NCI-H146 treated with DMSO at 0.1 percent for 48 hours (cell line): ENCODE measurements around the gene VSTM1.
"Not testable (repeated sequence)": the region's sequence is repeated elsewhere in the genome, so short reads cannot be mapped to it uniquely, and the experiment has no call there.

Experiments
- DNase-seq: peaks from one replicate; lab custom pipeline; 2025; ENCODE audit not compliant: unreplicated experiment; lab: John Stamatoyannopoulos, UW

VSTM1 gene

DNA sequence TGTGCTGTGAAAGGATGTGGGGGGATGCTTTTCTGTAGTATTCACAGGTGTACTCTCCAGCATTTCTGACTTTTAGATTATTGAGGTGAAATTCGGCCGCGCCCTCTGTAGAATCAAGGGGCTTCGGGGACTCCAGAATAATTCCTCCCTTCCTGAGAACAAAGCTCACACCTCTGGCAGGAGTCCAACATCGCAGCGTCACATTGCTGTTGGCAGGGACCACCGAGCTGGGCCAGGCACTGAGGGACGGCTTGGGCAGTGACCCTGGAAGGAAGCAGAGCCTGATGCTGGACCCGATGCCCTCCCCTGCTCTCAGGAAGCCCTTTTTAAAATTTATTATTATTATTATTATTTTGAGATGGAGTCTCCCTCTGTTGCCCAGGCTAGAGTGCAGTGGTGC lies 11.2 kb upstream of the VSTM1 start:
- no peak for DNase-seq

DNA sequence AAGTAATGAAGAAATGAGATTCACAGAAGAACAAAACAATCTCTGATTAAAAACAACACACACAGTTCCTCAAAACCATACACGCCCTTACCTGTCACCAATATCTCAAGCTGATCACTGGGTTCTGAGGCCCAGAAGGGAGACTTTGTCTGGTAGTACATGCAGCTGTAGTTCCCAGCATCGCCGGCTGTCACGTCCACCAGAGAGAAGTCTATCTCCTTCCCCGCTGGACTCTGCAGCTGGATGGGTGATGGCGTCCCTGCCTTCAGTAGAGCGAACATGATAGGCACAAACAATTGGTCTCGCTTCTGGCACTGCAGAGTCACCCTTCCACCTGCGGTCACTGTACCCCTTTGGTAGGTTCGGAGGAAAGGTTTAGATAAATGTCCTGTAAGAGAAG lies 10.1 kb upstream of the VSTM1 start:
- DNase-seq, result no peak

DNA sequence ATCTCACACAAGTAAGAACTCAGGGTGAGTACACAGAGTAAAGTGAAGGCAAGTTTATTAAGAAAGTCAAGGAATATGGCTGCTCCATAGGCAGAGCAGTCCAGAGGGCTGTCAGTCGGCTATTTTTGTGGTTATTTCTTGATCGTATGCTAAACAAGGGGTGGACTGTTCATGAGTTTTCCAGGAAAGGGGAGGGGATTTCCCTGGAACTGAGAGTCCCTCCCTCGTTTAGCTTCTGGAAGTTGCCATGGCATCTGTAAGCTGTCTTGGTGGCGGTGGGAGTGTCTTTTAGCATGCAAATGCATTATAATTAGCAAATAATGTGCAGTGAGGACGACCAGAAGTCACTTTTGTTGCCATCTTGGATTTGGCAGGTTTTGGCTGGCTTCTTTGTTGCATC lies 5.8 kb upstream of the VSTM1 start:
- no peak for DNase-seq

- no peak for DNase-seq
These were observed 1.1 kb downstream of the VSTM1 start for GRCh38 chr19:54062643-54063042.

DNA sequence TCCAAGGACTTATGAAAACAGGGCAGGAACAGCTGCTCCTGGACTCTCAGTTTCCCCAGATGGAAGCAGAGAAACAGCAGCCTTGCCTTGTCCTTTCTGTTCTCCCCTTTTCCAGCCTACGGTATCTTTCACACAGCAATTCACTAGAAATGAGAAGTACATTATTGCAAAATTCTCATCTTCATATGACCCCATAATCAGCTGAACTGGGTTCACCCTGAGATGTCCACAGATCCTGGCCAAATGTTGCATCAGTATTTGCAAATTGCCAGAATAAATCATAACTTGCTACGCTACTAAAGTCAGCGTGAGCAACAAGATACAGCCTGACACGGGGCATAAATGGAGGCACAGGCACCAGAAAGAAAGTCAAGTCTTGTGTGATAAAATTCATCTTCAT lies 16.1 kb downstream of the VSTM1 start:
- DNase-seq, result no peak

GRCh38 chr19:54045771-54046170 lies 17.9 kb downstream of the VSTM1 start:
- DNase-seq, result no peak

- DNase-seq, result no peak
These were observed 20.7 kb downstream of the VSTM1 start for GRCh38 chr19:54042989-54043388.

DNA sequence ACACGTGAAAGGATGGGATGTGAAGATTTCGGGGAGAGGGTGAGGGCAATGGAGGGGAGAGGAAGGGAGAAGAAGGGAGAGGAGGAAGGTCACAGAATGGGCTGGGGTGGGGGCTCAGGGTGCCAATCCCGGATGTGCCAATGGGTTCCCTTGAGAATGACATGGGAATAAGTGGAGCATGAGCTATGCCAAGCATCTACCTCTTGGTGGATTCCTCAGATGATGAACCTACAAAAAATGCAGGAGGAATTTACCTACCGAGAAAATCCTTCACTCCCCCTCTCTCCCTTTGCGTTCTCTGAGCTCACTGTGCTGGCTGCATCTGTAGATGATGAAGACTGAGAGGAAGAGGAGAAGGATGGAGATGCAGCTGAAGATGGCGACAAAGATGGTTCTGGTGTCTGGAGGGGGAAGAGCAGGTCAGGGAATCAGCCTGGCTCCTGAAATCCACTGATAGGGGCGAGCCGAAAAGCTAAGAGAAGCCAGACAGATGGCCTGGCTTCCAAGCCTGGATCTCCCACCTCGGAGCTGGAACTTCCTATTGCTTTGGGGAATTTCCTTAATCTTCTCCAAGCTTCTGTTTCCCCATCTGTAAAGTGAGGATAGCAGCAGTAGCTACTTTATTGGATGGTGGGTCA lies 21.6 kb downstream of the VSTM1 start:
- no peak for DNase-seq

GRCh38 chr19:54040003-54040402 lies 23.7 kb downstream of the VSTM1 start:
- DNase-seq, result no peak

GRCh38 chr19:54036542-54036941 lies 27.2 kb downstream of the VSTM1 start:
- DNase-seq, result not testable (repeated sequence)

GRCh38 chr19:54035215-54036178 lies 28.2 kb downstream of the VSTM1 start:
- no peak for DNase-seq

DNA sequence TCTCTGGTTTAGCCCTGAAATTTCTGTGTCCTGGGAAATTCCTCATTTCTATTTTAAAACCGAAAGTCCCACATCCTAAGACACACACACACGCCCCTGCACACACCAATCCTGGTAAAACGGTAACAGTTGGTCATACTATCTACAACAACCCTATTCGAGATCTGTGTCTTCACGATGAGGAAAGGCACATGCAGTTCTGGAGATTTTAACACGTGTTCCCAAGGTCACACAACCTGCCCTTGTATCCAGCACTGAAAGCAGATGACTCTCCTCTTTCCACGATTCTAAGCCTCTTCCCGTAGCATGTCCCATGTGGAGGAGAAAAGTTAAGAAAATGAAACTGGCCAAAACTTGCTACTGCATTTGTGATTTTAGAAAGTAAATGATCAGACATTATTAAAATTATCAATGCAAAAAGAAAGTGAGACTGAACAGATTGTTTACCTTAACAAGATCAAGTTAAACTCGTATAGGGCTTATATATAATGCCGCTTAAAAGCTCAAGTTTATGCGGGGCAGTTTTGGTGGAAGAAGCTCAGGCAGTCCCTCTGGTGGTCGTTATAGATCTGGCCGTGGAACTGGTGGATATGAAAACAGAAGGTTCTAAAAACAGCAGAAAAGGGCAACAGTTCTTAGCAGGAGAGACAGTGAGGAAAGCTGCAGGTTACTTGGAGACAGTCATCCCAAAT lies 32.7 kb downstream of the VSTM1 start:
- no peak for DNase-seq

- no peak for DNase-seq
These were observed 33.7 kb downstream of the VSTM1 start for GRCh38 chr19:54029930-54030490.

DNA sequence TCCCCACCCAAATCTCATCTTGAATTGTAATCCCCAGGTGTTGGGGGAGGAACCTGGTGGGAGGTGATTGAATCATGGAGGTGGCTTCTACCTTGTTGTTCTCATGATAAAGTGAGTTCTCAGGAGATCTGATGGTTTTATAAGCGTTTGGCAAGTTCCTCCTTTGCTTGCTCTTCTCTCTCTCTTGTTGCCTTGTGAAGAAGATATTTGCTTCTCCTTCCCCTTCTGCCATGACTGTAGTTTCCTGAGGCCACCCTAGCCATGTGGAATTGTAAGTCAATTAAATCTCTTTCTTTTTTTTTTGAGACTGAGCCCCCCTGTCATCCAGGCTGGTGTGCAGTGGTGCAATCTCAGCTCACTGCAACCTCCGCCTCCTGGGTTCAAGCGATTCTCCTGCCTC lies 34.4 kb downstream of the VSTM1 start:
- no peak for DNase-seq

GRCh38 chr19:54026656-54027055 lies 37.0 kb downstream of the VSTM1 start:
- no peak for DNase-seq

DNA sequence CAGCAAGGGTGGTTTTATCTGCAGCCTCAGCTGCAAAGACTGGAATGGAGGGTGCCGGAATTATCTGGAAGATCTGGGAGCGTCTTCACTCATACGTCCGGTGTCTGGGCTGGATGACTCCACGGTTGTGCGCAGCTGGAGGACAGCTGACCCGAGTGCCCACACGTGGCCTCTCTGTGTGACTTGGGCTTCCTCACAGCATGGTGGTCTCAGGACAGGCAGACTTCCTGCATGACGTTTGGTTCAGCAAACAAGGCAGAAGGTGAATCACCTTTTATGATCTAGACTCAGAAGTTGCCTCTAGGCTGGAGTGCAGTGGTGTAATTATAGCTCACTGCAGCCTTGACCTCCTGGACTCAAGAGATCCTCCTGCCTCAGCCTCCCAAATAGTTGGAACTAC lies 39.0 kb downstream of the VSTM1 start:
- DNase-seq, result no peak

GRCh38 chr19:54023191-54023590 lies 40.5 kb downstream of the VSTM1 start:
- no peak for DNase-seq

- no peak for DNase-seq
These were observed 41.8 kb downstream of the VSTM1 start for GRCh38 chr19:54021932-54022331.

- no peak for DNase-seq
These were observed 42.3 kb downstream of the VSTM1 start for GRCh38 chr19:54021363-54021762.

DNA sequence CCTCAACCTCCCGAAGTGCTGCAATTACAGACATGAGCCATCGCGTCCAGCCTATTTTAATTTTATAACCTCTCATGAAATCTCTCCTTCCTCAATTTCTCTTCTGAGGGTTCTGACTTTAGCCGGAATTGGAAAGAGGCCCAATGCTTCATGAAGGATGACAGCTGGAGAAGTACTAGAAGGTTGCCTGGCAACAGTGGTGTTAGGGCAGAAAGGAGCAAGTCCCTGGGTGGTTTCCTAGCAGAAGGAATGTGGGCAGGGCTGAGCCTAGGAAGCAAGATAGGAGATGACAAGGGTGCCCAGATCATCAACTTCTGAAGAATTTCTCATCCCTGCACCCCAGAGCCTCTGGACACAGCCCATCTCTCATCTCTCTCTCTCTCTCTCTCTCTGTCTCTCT lies 46.4 kb downstream of the VSTM1 start:
- no peak for DNase-seq

GRCh38 chr19:54014920-54015560 lies 48.7 kb downstream of the VSTM1 start:
- DNase-seq, result no peak
